ENCODE measurements around the gene ADIG.
"Not testable (repeated sequence)": the region's sequence is repeated elsewhere in the genome, so short reads cannot be mapped to it uniquely, and the experiment has no call there.

The ADIG gene

DNA sequence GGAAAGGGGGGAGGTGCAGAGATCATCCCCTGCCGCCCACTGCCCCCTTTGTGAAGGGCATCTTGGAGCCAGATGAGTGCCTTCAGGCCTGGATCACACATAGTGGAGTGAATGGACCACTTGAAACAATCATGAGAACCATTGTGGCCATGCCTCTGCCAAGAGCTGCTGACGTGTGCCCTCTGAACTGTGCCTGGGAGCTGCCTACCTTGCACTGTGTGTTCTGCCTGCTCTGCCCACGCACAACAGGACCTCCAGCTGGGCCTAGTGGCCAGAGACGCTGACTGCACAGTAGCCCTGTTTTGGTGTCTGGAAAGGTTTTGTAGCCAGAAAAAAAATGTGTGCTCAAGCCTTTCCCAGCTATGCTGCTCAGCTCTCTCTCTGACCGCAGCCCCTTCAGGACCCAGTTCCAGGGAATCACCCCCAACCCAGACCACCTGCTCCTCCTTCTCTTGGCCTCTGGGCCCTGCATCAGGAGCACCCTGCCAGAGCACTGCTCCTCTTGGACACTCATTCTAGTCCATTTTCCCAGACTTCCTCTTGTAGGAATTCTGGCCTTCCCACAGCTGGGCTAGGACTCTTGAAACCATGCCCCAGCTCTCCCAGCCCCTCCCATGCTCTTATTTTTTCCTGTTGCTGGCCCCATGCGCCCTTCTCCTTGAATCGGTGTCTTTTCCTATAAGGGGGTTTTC, 1.6 kb upstream of the ADIG start:
- no peak for DNase-seq

DNA sequence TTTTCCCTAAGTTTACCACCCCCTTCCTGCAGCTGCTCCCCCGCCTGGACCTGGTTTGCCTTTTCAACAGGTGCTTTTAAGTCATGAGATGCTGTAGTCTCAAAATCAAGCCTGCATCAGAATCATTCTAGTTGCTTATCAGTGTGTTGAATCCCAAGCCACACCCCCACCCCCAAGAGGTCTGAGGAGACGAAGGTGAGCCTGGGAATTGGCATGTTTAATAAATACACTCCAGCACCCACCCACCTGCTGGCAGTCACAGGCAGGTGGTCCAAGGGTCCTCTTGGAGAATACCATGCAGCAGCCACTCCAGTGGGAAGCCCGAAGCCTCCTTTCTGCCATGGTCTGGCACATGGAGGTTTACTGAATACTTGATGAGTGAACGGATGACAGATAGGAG, 1.1 kb upstream of the ADIG start:
- DNase-seq, result no peak

DNA sequence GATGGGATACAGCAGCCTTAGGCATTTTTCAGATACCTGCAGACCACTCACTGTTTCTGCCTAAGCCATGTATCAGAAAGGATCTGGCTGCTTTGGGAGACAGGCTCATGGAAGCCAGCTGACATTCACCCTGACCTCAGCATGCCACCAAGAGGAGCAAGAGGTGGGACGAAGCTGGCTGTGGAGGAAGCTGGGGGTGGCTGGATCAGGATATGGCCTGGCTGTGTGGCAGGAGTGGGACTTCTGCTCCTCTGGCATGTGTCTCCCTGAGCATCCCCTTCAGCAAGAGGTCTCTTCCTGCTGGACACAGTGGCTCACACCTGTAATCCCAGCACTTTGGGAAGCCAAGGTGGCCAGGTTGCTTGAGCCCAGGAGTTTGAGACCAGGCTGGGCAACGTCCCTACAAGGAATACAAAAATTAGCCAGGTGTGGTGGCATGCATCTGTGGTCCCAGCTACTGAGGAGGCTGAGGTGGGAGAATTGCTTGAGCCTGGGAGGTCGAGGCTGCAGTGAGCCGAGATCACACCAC, 897 bp downstream of the ADIG start:
- no peak for DNase-seq

DNA sequence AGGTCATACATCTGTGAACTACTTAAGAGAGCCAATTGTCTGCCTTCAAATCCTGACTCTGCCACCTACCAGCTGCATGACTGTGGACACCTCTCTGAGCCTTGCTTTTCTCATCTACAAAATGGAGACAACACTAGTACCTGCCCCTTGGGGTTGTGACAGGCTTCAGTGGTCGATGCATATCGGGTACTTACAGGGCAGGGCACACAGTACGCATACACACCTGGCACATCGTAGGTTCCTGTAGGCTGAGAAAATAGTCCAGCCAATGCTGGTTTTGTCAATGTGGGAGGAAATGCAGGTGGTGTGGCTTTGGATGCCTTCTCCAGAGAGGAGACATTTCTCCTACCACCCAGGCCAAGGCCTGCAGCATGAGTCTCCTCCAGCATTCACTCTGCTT, 2.3 kb downstream of the ADIG start:
- DNase-seq, result no peak

DNA sequence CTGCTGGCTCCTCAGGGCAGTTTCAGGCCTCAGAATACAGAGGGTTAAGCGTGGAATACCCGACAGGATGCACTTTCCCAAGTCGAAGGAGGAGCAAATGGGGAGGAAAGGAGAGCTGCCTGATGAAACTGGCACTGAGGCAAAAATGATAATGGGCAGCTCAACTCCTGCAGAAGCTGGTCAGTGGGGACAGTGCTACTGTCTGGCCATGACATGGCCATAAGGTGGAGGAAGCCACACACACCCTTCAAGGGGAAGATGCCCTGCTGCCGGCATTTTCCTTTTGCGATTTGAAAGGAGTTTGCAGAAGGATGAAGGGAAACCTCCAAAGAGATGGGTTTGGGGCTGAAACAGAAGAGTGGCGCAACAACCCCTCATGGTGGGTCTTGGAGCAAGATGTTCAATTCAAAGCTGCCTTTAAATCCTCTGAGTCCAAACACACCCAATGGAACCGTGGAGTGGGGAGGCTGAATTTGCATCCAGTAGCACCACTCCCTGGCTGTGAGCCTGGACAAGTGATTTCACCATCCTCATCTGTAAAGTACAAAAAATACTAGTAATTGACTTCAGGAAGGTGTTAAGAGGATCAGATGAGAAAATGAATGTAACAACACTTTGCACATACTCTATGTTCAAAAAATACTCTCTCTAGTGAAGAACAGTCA, 3.2 kb downstream of the ADIG start:
- DNase-seq, result no peak

DNA sequence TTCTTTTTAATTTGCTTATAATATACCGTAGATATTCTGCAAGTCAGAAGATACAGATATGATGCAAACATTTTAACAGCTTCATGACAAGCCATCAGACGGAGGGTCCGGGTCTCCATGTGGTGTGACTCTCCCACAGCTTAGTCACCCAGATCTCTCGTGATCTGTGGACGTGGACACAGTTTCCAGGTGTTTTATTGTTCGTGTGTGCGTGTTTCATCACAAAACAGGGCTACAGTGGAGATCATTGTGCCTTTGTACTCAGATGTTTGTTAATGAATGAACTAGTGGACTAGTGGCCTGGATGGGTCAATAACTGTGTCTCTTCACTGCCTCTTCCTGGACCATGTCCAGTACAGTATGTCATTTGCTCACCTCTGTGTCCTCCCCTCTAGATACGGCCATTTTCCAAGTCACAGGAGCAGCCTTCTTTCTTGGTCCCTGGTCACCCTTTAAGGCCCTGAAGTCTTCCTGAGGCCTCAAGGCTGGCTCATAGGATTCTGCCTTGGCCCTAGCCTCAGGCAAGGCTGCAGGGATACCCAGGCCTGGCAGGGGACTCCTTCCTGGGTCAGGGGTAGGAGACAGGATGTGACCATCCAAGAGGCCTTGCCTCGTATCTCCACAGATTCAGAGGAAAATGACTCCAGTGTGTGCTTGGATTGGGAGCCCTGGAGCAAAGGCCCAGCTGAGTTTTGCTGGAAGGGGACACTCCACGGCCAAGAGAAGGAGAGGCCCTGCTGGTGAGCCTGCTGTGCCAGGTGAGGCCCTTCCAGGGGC, 4.6 kb downstream of the ADIG start:
- DNase-seq, result no peak

GRCh38 chr20:38586181-38586525, 5.2 kb downstream of the ADIG start:
- DNase-seq, result no peak

DNA sequence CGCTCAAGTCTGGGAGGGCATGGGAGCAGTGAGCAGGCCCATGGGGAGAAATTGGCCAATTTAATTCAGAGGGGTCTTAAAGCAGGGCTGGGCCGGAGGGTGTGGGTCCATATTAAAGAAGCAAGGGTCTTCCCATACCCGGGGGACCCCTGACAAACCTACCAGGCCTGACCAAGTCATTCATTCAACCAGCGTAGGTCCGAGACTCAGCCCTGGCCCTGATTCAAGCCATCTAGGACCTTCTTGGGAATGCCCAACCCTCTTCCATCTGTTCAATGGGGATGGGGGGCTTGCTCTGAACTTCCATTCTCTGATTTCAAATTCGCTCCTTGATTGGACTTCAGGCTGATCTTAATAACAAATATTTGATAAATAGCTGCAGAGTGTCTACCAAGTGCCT, 7.3 kb downstream of the ADIG start:
- no peak for DNase-seq

- DNase-seq, result no peak
Measured at GRCh38 chr20:38589351-38589750, 8.4 kb downstream of the ADIG start.

- no peak for DNase-seq
Measured at GRCh38 chr20:38589967-38590675, 9.1 kb downstream of the ADIG start.

DNA sequence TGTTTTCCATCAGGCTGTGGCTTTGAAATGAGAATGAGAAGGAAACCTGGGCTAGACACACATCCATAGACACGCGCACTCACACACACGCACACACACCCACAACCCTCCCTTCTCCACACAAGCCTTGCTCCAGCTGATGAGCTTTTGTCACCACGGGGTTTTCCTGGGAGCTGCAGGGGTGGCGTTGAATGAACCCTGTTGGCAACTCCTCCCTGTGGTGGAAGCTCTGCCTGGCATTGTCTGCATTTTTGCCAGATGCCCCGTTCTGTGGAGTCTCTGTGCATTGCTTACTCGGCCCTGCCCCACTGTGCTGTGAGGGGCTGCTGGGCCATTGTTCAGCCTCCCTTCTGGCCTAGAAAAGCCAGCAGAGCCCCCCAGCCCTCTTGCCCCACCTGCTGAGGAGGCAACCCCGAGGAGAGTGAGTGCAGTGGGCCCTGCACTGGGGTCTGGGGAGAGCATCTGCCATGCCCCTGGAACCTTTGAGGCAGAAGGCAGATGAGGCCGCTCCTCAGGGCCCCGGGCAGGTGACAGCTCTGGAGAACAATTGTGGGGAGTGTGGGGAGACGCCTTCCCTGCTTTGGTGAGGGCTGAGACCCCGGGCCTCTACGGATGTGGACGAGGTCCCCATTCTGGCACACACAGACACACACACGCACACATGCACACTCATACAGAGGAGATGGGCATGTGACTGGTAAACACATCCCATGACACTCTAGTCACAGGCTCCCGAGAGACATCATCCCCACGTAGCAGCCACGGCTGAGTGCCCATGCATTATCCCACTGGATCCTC, 9.9 kb downstream of the ADIG start:
- DNase-seq, result no peak

GRCh38 chr20:38591474-38592410, 10.7 kb downstream of the ADIG start:
- no peak for DNase-seq

DNA sequence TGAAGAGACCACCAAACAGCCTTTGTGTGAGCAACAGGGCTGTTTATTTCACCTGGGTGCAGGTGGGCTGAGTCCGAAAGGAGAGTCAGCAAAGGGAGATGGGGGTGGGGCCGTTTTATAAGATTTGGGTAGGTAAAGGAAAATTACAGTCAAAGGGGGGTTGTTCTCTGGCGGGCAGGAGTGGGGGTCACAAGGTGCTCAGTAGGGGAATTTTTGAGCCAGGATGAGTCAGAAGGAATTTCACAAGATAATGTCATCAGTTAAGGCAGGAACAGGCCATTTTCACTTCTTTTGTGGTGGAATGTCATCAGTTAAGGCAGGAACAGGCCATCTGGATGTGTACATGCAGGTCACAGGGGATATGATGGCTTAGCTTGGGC, 11.4 kb downstream of the ADIG start:
- not testable (repeated sequence) for DNase-seq

DNA sequence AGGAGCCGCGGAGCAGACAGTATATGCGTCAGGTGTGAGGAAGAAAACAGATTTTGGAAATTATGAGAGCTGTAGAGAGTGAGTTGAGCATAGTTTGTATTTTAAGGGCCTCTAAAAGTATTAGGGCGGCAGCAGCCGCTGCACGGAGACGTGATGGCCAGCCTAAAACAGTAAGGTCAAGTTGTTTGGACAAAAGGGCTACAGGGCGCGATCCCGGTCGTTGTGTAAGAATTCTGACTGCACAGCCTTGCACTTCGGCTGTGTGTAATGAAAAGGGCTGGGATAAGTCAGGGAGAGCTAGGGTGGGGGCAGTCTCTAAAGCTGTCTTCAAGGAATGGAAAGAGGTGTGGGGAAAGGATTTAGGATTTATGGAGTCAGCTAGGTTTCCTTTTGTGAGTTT, 13.3 kb downstream of the ADIG start:
- not testable (repeated sequence) for DNase-seq

GRCh38 chr20:38595886-38596285, 14.9 kb downstream of the ADIG start:
- not testable (repeated sequence) for DNase-seq

DNA sequence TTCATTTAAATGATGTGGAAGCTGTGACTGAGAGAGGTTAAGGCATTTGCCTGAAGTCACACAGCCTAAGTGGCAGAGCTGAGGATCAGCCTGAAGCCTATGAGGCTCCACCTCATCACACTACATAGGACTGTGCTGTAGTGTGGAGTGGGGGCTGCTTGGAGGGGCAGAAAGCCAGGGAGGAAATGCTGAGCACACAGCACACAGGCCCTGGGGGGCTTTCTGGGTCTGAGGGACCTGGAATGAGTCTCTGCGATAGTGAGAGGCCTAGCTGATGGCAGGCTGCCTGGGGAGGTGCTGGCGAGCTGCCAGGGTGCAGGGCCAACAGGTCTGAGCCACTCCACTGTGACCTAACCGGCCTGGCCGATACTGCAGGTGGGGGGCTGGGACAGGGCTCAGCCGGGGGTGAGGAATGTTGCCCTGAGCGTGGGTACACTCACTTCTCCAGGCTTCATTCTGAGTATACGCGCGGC, 18.4 kb downstream of the ADIG start:
- no peak for DNase-seq

- no peak for DNase-seq
Measured at GRCh38 chr20:38600057-38600456, 19.1 kb downstream of the ADIG start.

DNA sequence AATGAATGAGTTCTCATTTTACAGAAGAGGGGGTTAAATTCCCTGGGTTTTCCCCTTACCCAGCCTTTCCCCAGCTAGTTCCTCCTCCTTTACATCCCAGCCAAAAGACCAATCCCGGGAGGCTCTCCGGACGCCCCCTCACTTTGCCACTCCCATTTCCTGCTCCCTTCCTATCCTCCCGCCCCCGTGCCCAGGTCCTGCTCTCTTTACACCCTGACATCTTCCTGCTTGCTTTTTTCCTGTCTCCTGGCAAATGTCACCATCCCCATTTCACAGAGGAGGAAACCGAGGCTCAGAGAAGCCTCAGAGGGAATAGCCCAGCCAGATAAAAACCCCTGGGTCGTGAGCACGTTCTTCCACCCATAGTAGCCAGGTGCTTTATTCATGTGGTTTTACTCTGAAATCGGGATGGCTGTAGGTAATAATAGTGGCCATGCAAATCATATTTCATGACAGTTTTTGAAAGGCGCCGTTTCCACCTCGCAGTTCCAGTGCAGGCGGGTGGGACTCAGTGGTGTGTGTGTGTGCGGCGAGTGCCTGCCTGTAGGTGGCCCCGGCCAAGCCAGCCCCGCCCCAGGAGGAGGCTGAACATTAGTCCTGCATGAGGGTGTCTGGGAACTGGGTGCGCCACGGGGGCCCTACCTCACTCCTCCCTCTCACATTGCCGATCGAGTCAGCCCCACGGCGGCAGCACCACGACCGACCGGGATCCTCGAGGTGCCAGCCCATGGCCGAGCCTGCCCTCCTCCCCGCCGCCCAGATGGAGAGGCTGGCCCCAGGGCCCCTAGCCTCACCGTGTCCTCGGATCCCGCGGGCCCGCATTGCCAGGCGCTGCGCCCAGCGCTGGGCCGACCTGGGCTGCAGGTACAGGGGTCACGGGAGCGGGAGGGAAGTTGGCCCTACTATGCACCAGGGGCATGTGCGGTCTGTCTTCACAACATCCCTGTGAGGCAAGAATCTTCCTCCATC, 20.5 kb downstream of the ADIG start, which contains the start of gene ARHGAP40:
Gene ARHGAP40, plus strand, starts transcription at position 594 of the 969 bp plus-strand sequence.
- DNase-seq, result peak; percentile 12

- DNase-seq, result no peak
Measured at GRCh38 chr20:38602185-38602581, 21.2 kb downstream of the ADIG start.

DNA sequence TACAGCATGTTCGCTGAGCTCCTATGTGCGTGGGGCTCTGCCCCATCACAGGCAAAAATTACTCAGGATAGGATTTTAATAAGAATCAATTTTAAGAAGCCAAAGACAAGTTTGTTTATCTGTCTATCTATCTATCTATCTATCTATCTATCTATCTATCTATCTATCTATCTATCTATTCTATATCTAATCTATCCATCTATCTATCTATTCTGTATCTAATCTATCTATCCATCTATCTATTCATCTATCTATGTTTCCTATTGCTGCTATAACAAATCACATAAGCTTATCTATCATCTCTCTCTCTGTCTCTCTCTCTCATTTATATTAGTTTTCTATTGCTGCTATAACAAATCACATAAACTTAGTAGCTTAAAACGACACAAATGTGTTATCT, 22.3 kb downstream of the ADIG start:
- no peak for DNase-seq
